ENCODE data around the gene HMCN2. TPM values are rescaled to one million over a fixed set of nuclear protein-coding genes. Genes with fewer than 3 reads are reported as not detected.

Gene HMCN2
- total RNA-seq, 1 donor from 2014 or later: 0.15 TPM

DNA sequence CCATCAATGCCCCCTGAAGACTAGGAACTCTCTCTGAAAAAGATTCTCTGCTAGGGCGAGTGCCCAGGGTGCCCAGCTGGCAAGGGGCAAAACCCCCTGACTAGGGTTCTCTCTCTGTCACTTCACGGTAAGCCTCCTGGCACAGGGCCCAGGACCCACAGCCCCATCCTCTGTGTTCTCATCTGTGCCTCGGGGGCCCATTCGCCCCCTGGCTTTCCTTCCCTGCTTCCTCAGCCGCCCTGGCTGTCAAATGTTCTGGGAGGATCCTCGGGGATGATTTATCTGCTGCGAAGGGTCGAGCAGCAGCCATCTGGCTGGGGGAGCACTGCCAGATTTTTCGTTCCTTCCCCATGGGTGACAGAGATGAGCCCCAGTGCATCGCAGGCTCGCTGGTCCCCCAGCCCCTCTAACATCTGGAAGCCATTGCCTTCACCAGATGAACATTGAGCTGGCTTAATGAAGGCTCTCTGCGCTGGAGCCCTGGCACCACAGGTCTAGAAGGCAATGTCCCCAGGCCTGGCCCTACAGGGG, 24.2 kb downstream of the HMCN2 start:
- H3K27me3 Mint-ChIP-seq (ENCODE audit: insufficient read depth, low read depth): peaks cover 9% of the 10 kb centered on the region
- H3K79me2 ChIP-seq (ENCODE audit: low read depth): no peaks in the 10 kb centered on the region

DNA sequence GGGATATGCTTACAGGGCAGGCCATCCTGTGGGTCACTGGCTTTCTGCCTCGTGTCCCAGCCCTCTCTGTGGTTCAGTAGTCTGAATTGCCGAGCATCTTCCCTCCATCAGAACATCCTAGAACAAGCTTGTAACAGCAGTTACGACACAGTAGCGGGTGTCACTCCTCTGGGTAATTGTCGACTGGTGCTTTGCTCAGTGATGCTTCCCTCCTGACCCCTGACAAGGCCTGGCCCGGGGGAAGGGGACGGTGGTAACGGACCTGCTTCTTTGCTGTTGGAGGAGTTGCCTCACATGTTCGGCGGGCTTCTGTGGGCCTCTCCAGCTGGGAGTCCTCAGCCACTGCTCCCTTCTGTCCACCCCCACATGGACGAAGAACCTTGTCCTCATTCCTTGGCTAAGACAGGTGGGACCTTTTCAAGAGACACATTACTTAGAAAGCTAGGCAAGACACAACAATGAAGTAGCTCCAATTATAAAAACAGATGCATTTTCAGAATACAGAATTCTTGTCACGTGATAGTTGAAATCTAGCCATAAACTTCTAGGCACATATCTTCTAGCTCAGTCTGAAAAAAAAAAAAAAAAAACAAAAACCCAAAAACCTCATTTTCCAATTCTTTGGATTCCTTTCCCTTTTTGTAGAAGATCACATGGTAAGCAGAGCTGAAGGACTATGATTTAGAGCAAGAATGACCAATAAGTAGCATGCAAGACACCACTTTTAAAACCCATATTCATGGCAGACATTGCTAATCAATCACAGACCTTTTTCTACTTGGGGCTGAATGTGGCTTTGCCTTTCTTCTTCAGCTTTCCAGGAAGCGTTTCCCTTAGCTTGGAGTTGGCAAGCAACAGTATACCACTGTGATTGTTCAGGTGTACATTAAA, 25.0 kb downstream of the HMCN2 start:
- Histone ChIP-seq H3K4me3 (no peak overlapping the region), H3K9me3 (ENCODE audit: low read depth) (no peaks in the 10 kb centered on the region), H3K27ac (no peak overlapping the region), H3K9ac (no peak overlapping the region), H3F3A (ENCODE audit: low read depth) (no peaks in the 10 kb centered on the region), H2AFZ (replicated peaks) (no peak overlapping the region), H3K79me2 (ENCODE audit: low read depth) (no peaks in the 10 kb centered on the region), H3K4me2 (no peak overlapping the region), H3K4me1 (peaks cover 9% of the 10 kb centered on the region), H3K27me3 (no peaks in the 10 kb centered on the region), H4K20me1 (ENCODE audit: low read depth) (no peaks in the 10 kb centered on the region), H3K36me3 (no peaks in the 10 kb centered on the region)
- Mint-ChIP-seq H3K27ac (no peak overlapping the region), H3K4me1 (peaks cover 2% of the 10 kb centered on the region), H3K36me3 (no peaks in the 10 kb centered on the region), H3K27me3 (ENCODE audit: insufficient read depth, low read depth) (peaks cover 10% of the 10 kb centered on the region), H3K9me3 (no peaks in the 10 kb centered on the region), H3K4me3 (no peak overlapping the region)
- TF ChIP-seq, protein P1, sequence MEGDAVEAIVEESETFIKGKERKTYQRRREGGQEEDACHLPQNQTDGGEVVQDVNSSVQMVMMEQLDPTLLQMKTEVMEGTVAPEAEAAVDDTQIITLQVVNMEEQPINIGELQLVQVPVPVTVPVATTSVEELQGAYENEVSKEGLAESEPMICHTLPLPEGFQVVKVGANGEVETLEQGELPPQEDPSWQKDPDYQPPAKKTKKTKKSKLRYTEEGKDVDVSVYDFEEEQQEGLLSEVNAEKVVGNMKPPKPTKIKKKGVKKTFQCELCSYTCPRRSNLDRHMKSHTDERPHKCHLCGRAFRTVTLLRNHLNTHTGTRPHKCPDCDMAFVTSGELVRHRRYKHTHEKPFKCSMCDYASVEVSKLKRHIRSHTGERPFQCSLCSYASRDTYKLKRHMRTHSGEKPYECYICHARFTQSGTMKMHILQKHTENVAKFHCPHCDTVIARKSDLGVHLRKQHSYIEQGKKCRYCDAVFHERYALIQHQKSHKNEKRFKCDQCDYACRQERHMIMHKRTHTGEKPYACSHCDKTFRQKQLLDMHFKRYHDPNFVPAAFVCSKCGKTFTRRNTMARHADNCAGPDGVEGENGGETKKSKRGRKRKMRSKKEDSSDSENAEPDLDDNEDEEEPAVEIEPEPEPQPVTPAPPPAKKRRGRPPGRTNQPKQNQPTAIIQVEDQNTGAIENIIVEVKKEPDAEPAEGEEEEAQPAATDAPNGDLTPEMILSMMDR (IDR thresholded peaks at IDR 0.05): no peak
- TF ChIP-seq EZH2phosphoT487 (IDR thresholded peaks at IDR 0.05) (no peak), EZH2 (IDR thresholded peaks at IDR 0.05) (no peak)
- no peak for DNase-seq (ENCODE audit: low spot score)

More for the DNA sequence above, 24.2 kb downstream of the HMCN2 start:
- no peaks in the 10 kb centered on the region for H3K9me3 Mint-ChIP-seq
- Histone ChIP-seq H3K27me3 (no peaks in the 10 kb centered on the region), H3F3A (ENCODE audit: low read depth) (no peaks in the 10 kb centered on the region), H4K20me1 (ENCODE audit: low read depth) (no peaks in the 10 kb centered on the region), H2AFZ (replicated peaks) (no peak overlapping the region), H3K27ac (no peak overlapping the region), H3K36me3 (no peaks in the 10 kb centered on the region), H3K4me3 (no peak overlapping the region), H3K9me3 (ENCODE audit: low read depth) (no peaks in the 10 kb centered on the region), H3K9ac (no peak overlapping the region), H3K4me1 (peaks cover 9% of the 10 kb centered on the region), H3K4me2 (no peak overlapping the region)
- no peak overlapping the region for H3K27ac Mint-ChIP-seq
- DNase-seq (ENCODE audit: low spot score): no peak
- TF ChIP-seq EZH2phosphoT487 (IDR thresholded peaks at IDR 0.05) (no peak), EZH2 (IDR thresholded peaks at IDR 0.05) (no peak)
- TF ChIP-seq, protein P1 (IDR thresholded peaks at IDR 0.05): no peak
- no peak overlapping the region for H3K4me3 Mint-ChIP-seq
- peaks cover 2% of the 10 kb centered on the region for H3K4me1 Mint-ChIP-seq
- H3K36me3 Mint-ChIP-seq: no peaks in the 10 kb centered on the region

DNA sequence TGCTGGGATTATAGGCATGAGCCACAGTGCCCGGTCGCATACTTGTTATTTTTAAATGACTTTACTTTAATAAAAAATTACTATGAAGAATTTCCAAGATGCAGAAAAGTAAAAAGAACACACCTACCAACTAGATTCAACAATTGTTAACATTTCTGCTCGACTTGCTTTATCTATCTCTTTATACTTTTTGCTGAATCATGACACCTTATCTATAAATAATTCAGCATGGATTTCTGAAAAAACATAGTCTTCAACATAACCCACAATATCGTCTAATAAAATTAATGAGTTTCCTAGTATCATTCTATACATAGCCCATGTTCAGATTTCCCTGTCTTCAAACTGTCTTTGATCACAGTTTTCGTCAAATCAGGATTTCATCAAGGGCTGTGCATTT, 25.9 kb downstream of the HMCN2 start:
- H3K4me3 ChIP-seq: no peak overlapping the region
- DNase-seq (ENCODE audit: low spot score): no peak
- no peak overlapping the region for H2AFZ ChIP-seq (replicated peaks)
- H3K9me3 ChIP-seq (ENCODE audit: low read depth): no peaks in the 10 kb centered on the region
- H4K20me1 ChIP-seq (ENCODE audit: low read depth): no peaks in the 10 kb centered on the region
- no peaks in the 10 kb centered on the region for H3F3A ChIP-seq (ENCODE audit: low read depth)
- Mint-ChIP-seq H3K9me3 (no peaks in the 10 kb centered on the region), H3K4me1 (peaks cover 2% of the 10 kb centered on the region), H3K27me3 (ENCODE audit: insufficient read depth, low read depth) (peaks cover 8% of the 10 kb centered on the region), H3K27ac (no peak overlapping the region), H3K36me3 (no peaks in the 10 kb centered on the region), H3K4me3 (no peak overlapping the region)
- no peaks in the 10 kb centered on the region for H3K36me3 ChIP-seq
- TF ChIP-seq EZH2 (IDR thresholded peaks at IDR 0.05) (no peak), EZH2phosphoT487 (IDR thresholded peaks at IDR 0.05) (no peak)
- TF ChIP-seq, protein P1 (IDR thresholded peaks at IDR 0.05): no peak
- H3K9ac ChIP-seq: no peak overlapping the region
- H3K27me3 ChIP-seq: no peaks in the 10 kb centered on the region
- no peaks in the 10 kb centered on the region for H3K79me2 ChIP-seq (ENCODE audit: low read depth)
- H3K27ac ChIP-seq: no peak overlapping the region
- no peak overlapping the region for H3K4me2 ChIP-seq
- peaks cover 9% of the 10 kb centered on the region for H3K4me1 ChIP-seq

All from neural progenitor cell (in vitro differentiated cells).